Retinal pigment epithelial cell (primary cell): Measurements from ENCODE around the gene FAAH.
A peak's percentile ranks its signal among the peaks of the same experiment; 100 is the strongest.
"Not testable (repeated sequence)": the region's sequence is repeated elsewhere in the genome, so short reads cannot be mapped to it uniquely, and the experiment has no call there.

Experiments used
- DNase-seq: peaks from one replicate; pipeline ENCODE4 v3.0.0-alpha.2; 2010; ENCODE audit warnings: low read depth
- H3K4me3 ChIP-seq: 2 replicates; pipeline ENCODE4 v1.5.1; 2011; ENCODE audit warnings: mild to moderate bottlenecking, low read length, control low read depth, moderate library complexity
- TF ChIP-seq, protein P1 (sequence below): conservative IDR thresholded peaks from 2 replicates; pipeline ENCODE4 v1.5.1; 2011; ENCODE audit warnings: low read depth, low read length, control low read depth, inconsistent platforms

Gene FAAH

DNA sequence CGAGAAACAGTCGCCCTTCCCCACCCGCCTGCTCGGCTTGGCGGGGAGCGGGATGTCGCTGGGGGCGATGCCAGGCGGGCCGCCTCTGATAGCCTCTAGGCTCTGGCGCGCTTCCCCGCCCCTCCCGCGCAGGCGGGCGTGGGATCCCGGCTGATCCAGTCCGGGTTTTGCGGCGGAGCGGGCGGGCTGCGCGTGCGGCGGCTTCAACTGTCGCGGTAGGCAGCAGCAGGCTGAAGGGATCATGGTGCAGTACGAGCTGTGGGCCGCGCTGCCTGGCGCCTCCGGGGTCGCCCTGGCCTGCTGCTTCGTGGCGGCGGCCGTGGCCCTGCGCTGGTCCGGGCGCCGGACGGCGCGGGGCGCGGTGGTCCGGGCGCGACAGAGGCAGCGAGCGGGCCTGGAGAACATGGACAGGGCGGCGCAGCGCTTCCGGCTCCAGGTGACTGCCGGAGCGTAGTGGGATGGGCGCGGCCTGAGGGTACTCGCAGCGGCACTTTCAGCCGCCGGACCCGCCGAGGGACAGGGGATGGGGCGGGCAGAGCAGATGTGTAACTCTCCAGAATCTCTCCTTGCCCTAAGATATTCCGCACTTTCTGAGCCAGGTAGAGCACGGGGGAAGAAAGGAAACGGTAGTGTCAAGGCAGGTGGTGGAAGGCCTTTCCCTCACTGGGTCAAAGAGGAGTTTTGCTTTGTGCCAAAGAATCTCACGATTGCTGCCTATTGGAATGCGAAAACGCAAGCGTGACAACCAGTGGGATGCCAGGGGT is at the start of gene FAAH:
FAAH (plus strand) TSS at position 210 of the 764 bp plus-strand sequence; CDS start at position 242, 32 bp downstream.
- no peak for DNase-seq
- H3K4me3 ChIP-seq = peak within 1 kb of the TSS; percentile 46
- TF ChIP-seq, protein P1, sequence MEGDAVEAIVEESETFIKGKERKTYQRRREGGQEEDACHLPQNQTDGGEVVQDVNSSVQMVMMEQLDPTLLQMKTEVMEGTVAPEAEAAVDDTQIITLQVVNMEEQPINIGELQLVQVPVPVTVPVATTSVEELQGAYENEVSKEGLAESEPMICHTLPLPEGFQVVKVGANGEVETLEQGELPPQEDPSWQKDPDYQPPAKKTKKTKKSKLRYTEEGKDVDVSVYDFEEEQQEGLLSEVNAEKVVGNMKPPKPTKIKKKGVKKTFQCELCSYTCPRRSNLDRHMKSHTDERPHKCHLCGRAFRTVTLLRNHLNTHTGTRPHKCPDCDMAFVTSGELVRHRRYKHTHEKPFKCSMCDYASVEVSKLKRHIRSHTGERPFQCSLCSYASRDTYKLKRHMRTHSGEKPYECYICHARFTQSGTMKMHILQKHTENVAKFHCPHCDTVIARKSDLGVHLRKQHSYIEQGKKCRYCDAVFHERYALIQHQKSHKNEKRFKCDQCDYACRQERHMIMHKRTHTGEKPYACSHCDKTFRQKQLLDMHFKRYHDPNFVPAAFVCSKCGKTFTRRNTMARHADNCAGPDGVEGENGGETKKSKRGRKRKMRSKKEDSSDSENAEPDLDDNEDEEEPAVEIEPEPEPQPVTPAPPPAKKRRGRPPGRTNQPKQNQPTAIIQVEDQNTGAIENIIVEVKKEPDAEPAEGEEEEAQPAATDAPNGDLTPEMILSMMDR = no peak

DNA sequence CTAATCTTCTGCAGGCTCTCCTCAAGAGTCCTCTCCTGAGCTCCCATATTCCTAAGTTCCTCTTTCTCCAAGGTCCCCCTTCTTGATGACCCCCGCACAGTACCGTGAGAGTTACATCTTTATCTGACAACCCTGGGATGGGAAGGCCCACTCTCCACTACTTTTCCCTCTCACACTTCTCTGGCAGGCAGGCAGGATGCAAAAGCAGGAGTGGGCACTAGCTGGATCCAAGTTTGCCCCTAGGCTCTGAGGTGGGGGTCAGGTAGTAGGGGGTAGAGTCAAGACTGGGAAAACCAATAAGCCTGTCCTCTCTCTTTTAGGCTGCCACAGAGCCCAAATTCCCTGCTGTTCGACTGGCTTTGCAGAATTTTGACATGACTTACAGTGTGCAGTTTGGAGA is 49.6 kb upstream of the FAAH start:
- H3K4me3 ChIP-seq = no peak overlapping the region
- no peak for DNase-seq
- TF ChIP-seq, protein P1 = no peak

DNA sequence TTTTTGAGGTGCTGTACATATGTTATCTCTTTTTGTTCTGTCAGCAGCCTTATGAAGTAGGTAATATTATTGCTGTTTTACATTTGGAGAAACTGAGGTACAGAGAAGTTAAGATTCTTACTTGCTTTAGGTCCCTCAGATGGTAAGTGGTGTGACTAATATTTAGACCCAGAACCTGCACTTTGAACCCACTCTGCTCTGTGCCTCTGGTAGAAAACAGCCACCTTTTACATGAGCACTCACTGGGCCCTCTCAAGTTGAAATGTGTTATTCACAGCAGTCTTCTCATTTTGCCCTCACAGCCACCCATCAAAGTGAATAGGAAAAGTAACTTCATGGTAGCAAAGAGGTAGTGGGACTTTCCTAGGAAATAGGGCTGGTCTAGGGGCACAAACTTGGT is 48.8 kb upstream of the FAAH start:
- TF ChIP-seq, protein P1 = no peak

GRCh38 chr1:46352363-46352762 is 41.8 kb upstream of the FAAH start:
- no peak overlapping the region for H3K4me3 ChIP-seq
- DNase-seq = no peak
- TF ChIP-seq, protein P1 = no peak

More for the DNA sequence above, 48.8 kb upstream of the FAAH start:
- no peak for DNase-seq
- H3K4me3 ChIP-seq = no peak overlapping the region

DNA sequence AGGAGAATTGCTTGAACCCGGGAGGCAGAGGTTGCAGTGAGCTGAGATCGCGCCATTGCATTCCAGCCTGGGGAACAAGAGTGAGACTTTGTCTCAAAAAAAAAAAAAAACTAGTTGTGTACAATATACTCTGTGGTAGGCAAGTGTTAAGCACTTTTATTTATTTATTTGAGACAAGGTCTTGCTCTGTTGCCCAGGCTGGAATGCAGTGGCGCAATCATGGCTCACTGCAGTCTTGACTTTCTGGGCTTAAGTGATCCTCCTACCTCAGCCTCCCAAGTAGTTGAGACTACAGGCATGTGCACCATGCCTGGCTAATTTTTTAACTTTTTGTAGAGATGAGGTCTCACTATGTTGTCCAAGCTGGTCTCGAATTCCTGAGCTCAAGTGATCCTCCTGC is 38.2 kb upstream of the FAAH start:
- not testable (repeated sequence) for H3K4me3 ChIP-seq, DNase-seq

- no peak overlapping the region for H3K4me3 ChIP-seq
- TF ChIP-seq, protein P1 = no peak
- no peak for DNase-seq
Observed at GRCh38 chr1:46362158-46362557, 32.0 kb upstream of the FAAH start.

DNA sequence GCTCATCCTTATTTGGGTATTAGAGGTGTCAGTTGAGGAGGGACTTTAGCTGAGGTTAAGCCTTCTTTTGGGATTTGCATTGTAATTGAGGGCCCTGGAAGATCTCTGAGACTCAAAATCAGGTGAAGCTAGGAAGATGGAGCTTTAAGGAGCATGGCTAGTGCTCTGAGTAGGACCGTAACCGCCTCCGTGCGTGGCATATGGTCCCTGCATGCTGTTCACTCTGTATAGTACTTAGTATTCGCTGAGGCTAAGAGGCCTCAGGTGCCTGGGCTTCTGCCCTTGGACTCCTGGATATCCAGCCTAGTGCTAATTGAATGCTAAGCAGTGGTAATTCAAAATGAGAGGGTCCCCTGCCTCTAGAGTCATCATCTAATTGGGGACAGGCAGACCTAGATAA is 31.0 kb upstream of the FAAH start:
- no peak overlapping the region for H3K4me3 ChIP-seq
- TF ChIP-seq, protein P1 = no peak
- no peak for DNase-seq
